GM12878 (cell line): ENCODE data around the gene HLA-DQB1. TPM values are rescaled to one million over a fixed set of nuclear protein-coding genes. Genes with fewer than 3 reads are reported as not detected.

Source experiments
- ATAC-seq: fragments of 200-7000 bp; cut with Tn5 transposase; 3 replicates; pipeline ENCODE4 v1.9.1; 2020; ENCODE audit warnings: mild to moderate bottlenecking, moderate library complexity
- BruUV-seq: library from RNA; stranded (reverse); fragments of 400-500 nt; replicated peaks from 2 replicates; lab custom pipeline; 2021; lab: Mats Ljungman, UMichigan
- CTCF ChIA-PET: fragments of 300-600 bp; sonication (Branson Sonifier 250); formaldehyde crosslinking; extraction: SDS; loops from one replicate; lab custom pipeline; 2021; ENCODE audit warnings: inconsistent platforms; lab: Yijun Ruan, JAX
- POLR2A ChIA-PET: fragments of 350-600 bp; formaldehyde crosslinking; extraction: SDS; loops from one replicate; lab custom pipeline; 2021; ENCODE audit warnings: inconsistent platforms; lab: Charles Lee
- RAD21 ChIA-PET: fragments of 300-600 bp; sonication (Branson Sonifier 250); formaldehyde crosslinking; loops from one replicate; lab custom pipeline; 2023; ENCODE audit warnings: antibody characterized with exemption; ENCODE audit not compliant: unreplicated experiment; lab: Charles Lee
- SMC1A ChIA-PET: fragments of 300-600 bp; sonication (Branson Sonifier 250); formaldehyde crosslinking; loops from one replicate; lab custom pipeline; 2023; ENCODE audit not compliant: unreplicated experiment, uncharacterized antibody; lab: Charles Lee
- DNase-seq: peaks from one replicate; pipeline ENCODE4 v3.0.0-alpha.2; 2011; ENCODE audit warnings: low read depth, low spot score
- FAIRE-seq: peaks from 3 replicates; lab custom pipeline; 2011; peaks lifted over from hg19 to GRCh38; lab: Jason Lieb, UNC
- H2AFZ ChIP-seq: 2 replicates; pipeline ENCODE4 v1.6.0; 2011; ENCODE audit warnings: low read depth, low read length, control low read depth; ENCODE audit not compliant: control insufficient read depth
- H3K27ac ChIP-seq: 2 replicates; pipeline ENCODE4 v1.5.1; 2011; ENCODE audit warnings: control low read depth; ENCODE audit not compliant: control insufficient read depth, insufficient read depth
- H3K27me3 ChIP-seq, 2 experiments: replicated peaks in 1 of 2; 2 replicates each; pipeline versions ENCODE4 v1.6.0 to v1.6.1; 2011; ENCODE audit warnings: low read length in 1 of 2; ENCODE audit not compliant: control insufficient read depth in 2 of 2, insufficient read depth in 2 of 2
- H3K36me3 ChIP-seq, 2 experiments: 2 replicates each; pipeline ENCODE4 v1.5.1; 2011; ENCODE audit warnings: low read length in 1 of 2; ENCODE audit not compliant: control insufficient read depth in 2 of 2, insufficient read depth in 2 of 2
- H3K4me1 ChIP-seq: 2 replicates; pipeline ENCODE4 v1.6.1; 2011; ENCODE audit warnings: mild to moderate bottlenecking, low read length, moderate library complexity, mixed read lengths; ENCODE audit not compliant: control insufficient read depth, insufficient read depth
- H3K4me2 ChIP-seq: 2 replicates; pipeline ENCODE4 v1.6.0; 2011; ENCODE audit warnings: control low read depth; ENCODE audit not compliant: control insufficient read depth, insufficient read depth
- H3K4me3 ChIP-seq: fragments of 200-600 bp; sonication (generic); 2 replicates; pipeline ENCODE4 v1.5.1; 2016
- H3K79me2 ChIP-seq: 2 replicates; pipeline ENCODE4 v1.6.0; 2011; ENCODE audit warnings: low read length; ENCODE audit not compliant: control insufficient read depth, insufficient read depth
- H3K9ac ChIP-seq: 2 replicates; pipeline ENCODE4 v1.8.0; 2011; ENCODE audit warnings: low read length, control low read depth, mixed read lengths; ENCODE audit not compliant: control insufficient read depth, insufficient read depth
- H3K9me3 ChIP-seq: replicated peaks from 3 replicates; pipeline ENCODE4 v1.5.1; 2011; ENCODE audit warnings: mild to moderate bottlenecking, low read length; ENCODE audit not compliant: control insufficient read depth, insufficient read depth
- H4K20me1 ChIP-seq: 2 replicates; pipeline ENCODE4 v1.6.0; 2011; ENCODE audit not compliant: control insufficient read depth, insufficient read depth
- CREB1 ChIP-seq: IDR thresholded peaks from 2 replicates; pipeline ENCODE4 v1.6.1; 2012; ENCODE audit warnings: low read depth, mild to moderate bottlenecking, inconsistent platforms
- ELK1 ChIP-seq: IDR thresholded peaks from 2 replicates; pipeline ENCODE4 v1.6.1; 2012; ENCODE audit warnings: low read depth, low read length, improper control_type of control experiment
- EZH2 ChIP-seq: IDR thresholded peaks from 2 replicates; pipeline ENCODE4 v1.6.1; 2012; ENCODE audit warnings: low read depth, mild to moderate bottlenecking, control low read depth, inconsistent platforms, low read length, borderline replicate concordance; ENCODE audit not compliant: control insufficient read depth
- GABPA ChIP-seq: IDR thresholded peaks from 2 replicates; pipeline ENCODE4 v1.6.1; 2014; ENCODE audit warnings: antibody characterized with exemption, low read depth, mild to moderate bottlenecking, inconsistent platforms
- MTA2 ChIP-seq: fragments of 450-650 bp; IDR thresholded peaks from 2 replicates; pipeline ENCODE4 v1.6.1; 2016; ENCODE audit warnings: low read depth, mild to moderate bottlenecking, moderate library complexity
- SIN3A ChIP-seq: IDR thresholded peaks from 2 replicates; pipeline ENCODE4 v1.6.1; 2012; ENCODE audit warnings: low read depth, low read length, improper control_type of control experiment
- WGBS: methylation state at CpG from one replicate; pipeline ENCODE4 v1.1.6; 2016; ENCODE audit warnings: low lambda C conversion rate; ENCODE audit not compliant: insufficient replicate concordance, insufficient coverage; ENCODE audit errors: missing lambda C conversion rate; 5-methylcytosine and 5-hydroxymethylcytosine counted together
- in situ Hi-C: fragments of 300-500 bp; cut with MboI; formaldehyde crosslinking; loops from 9 replicates; pipeline ENCODE4 v1.14.3; 2018; ENCODE audit warnings: mixed read lengths
- intact Hi-C: fragments of 100-400 bp; cut with micrococcal nuclease; formaldehyde crosslinking; loops from one replicate; pipeline ENCODE4 v1.14.2; 2022; ENCODE audit not compliant: unreplicated experiment
- polyA plus RNA-seq, 11 experiments: library from polyadenylated mRNA; depleted of rRNA in 4 of 11; unstranded in 6 of 11; stranded (reverse) in 5 of 11; fragments of >200 nt; fragmentation: Nextera tagmentation in 4 of 11; fragmentation: Illumina TruSeq in 1 of 11; extraction: Ambion mirVana in 4 of 11; extraction: Trizol in 1 of 11; gene quantifications; 1 replicate in 1 of 11; 2 replicates in 10 of 11; pipeline versions ENCODE4 v1.2.1 to v1.2.3, GENCODE V29; 2011 to 2016; ENCODE audit warnings: inconsistent platforms in 2 of 11, missing spikeins in 2 of 11, low read depth in 1 of 11
- total RNA-seq, 4 experiments: library from RNA; depleted of rRNA in 3 of 4; stranded (reverse); fragments of >200 nt in 3 of 4; fragmentation: Illumina TruSeq in 1 of 4; extraction: Trizol in 1 of 4; gene quantifications; 2 replicates each; pipeline versions ENCODE4 v1.2.1 to v1.2.3, GENCODE V29; 2013 to 2021

The HLA-DQB1 gene
- total and polyA plus RNA-seq, 10 of the 15 experiments (the other 5 are each of a cell fraction or from before 2014, with no cell fraction given), result 38.1 to 403 (median 91.4) TPM

- DNase-seq (no peak), FAIRE-seq (no peak), ATAC-seq (peak; percentile 3; the same call in 2 of the 3 replicates)
- in situ Hi-C loops, result loop anchor here (5.0 kb wide), 1 partner anchor 97 kb away; the partner anchor contains the start of gene HLA-DQB2
- no TSS peak for BruUV-seq
- Histone ChIP-seq H4K20me1 (no peaks in the 10 kb centered on the region), H3K9me3 (no peaks in the 10 kb centered on the region), H3K36me3 (peaks cover 0 to 4% of the 10 kb centered on the region in 2 experiments; a peak in 3 of 4 replicates), H3K4me2 (peak overlapping the region; percentile 25; the same call in 1 of the 2 replicates), H3K4me1 (peaks cover 22% of the 10 kb centered on the region), H3K27ac (peak overlapping the region; percentile 91), H3K4me3 (no peak overlapping the region), H2AFZ (no peak overlapping the region), H3K9ac (peak overlapping the region; percentile 88), H3K27me3 (no peaks in the 10 kb centered on the region)
- 0% methylated on average over 3 of the region's 3 CpGs for WGBS
- ChIA-PET SMC1A (interaction anchor here (1.0 to 5.7 kb wide), 6 partner anchors 17 to 218 kb away, joined by 4 to 94 read pairs (median 6); partner anchors contain the start of gene HLA-DQA1), CTCF (interaction anchor here (0.9 to 2.2 kb wide), 7 partner anchors 21 to 252 kb away, joined by 3 to 10 read pairs (median 4); no protein-coding TSS in a partner anchor), POLR2A (interaction anchor here (1.0 to 11.5 kb wide), 13 partner anchors 22 to 470 kb away, joined by 3 to 168 read pairs (median 7); partner anchors contain the start of genes HLA-DQA1, HLA-DRA and HLA-DRB1), RAD21 (interaction anchor here (1.3 to 2.6 kb wide), 8 partner anchors 20 to 233 kb away, joined by 4 to 19 read pairs (median 11); partner anchors contain the start of genes HLA-DQA1 and HLA-DRB1)
- intact Hi-C loops, result loop anchor here (2.0 to 5.0 kb wide), 2 partner anchors 43 to 55 kb away; no protein-coding TSS in a partner anchor
- no peak for TF ChIP-seq ELK1
- no peak for TF ChIP-seq MTA2
- TF ChIP-seq CREB1, result no peak
- no peak for TF ChIP-seq SIN3A
- TF ChIP-seq GABPA, result no peak
- TF ChIP-seq EZH2, result no peak
- TF ChIP-seq, all 136 proteins: peak for 0
- peaks cover 35% of the 10 kb centered on the region for H3K79me2 ChIP-seq
Measured at GRCh38 chr6:32665661-32666060, 796 bp downstream of the HLA-DQB1 start.
